Measurements from ENCODE around the gene TBC1D22B.

TBC1D22B gene

GRCh38 chr6:37257634-37258404 is at the start of gene TBC1D22B, which contains the start of gene TMEM217:
TSS of gene TBC1D22B (plus strand) at chr6:37257772. CDS start at chr6:37257918, 146 bp downstream.
TSS of gene TMEM217 (minus strand) at chr6:37258144. CDS start at chr6:37219030, 39,114 bp downstream.
- TF ChIP-seq, protein P1, sequence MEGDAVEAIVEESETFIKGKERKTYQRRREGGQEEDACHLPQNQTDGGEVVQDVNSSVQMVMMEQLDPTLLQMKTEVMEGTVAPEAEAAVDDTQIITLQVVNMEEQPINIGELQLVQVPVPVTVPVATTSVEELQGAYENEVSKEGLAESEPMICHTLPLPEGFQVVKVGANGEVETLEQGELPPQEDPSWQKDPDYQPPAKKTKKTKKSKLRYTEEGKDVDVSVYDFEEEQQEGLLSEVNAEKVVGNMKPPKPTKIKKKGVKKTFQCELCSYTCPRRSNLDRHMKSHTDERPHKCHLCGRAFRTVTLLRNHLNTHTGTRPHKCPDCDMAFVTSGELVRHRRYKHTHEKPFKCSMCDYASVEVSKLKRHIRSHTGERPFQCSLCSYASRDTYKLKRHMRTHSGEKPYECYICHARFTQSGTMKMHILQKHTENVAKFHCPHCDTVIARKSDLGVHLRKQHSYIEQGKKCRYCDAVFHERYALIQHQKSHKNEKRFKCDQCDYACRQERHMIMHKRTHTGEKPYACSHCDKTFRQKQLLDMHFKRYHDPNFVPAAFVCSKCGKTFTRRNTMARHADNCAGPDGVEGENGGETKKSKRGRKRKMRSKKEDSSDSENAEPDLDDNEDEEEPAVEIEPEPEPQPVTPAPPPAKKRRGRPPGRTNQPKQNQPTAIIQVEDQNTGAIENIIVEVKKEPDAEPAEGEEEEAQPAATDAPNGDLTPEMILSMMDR (IDR thresholded peaks at IDR 0.05; ENCODE audit: control insufficient read depth, extremely low read depth, insufficient read depth): no peak
- peak; percentile 87 for DNase-seq (ENCODE audit: low read depth)
- peak within 1 kb of the TSS; percentile 96 for H3K4me3 ChIP-seq (ENCODE audit: low read depth, low read length)

DNA sequence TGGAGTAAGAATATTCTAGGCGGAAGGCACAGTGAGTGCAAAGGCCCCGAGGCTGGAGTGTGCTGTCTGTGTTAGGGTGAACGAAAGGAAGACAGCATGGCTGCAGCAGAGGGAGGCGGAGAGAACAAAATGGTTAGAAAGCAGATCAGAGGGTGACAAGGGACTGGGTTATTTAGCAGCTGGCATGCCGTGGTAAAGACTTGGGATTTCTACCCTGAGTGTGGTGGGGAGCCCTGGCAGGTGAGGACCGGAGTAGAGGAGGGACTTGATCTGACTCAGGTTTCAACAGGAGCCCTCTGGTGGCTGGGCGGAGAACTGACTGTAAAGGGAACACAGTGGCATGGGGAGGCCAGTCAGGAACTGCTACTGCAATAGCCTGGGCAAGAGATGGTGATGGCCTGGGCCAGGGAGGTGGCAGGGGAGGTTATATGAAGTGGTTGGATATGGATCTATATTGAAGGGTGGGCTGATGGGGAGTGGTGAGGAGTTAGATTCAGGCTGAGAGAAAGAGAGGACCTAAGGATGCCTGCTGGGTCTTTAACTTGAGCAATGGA is 49.6 kb upstream of the TBC1D22B start:
- no peak overlapping the region for H3K4me3 ChIP-seq (ENCODE audit: low read depth, low read length)
- TF ChIP-seq, protein P1 (IDR thresholded peaks at IDR 0.05; ENCODE audit: control insufficient read depth, extremely low read depth, insufficient read depth): peak; percentile 70
- DNase-seq (ENCODE audit: low read depth): peak; percentile 36

DNA sequence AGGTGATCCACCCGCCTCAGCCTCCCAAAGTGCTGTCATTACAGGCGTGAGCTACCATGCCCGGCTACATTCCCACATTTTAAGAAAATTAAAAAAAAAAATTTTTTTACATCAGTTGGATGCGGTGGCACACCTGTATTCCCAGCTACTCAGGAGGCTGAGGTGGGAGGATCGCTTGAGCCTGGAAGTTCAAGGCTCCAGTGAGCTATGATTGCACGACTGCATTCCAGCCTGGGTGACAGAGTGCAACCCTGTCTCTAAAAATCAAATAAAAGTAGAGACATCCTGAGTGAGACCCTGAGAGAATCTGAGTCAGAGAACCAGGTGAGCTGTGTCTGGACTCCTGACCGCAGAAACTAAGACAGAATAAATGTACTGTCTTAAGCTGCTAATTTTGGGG is 48.8 kb upstream of the TBC1D22B start:
- TF ChIP-seq, protein P1 (IDR thresholded peaks at IDR 0.05; ENCODE audit: control insufficient read depth, extremely low read depth, insufficient read depth): no peak
- no peak overlapping the region for H3K4me3 ChIP-seq (ENCODE audit: low read depth, low read length)

GRCh38 chr6:37209461-37210205 is 47.9 kb upstream of the TBC1D22B start:
- TF ChIP-seq, protein P1 (IDR thresholded peaks at IDR 0.05; ENCODE audit: control insufficient read depth, extremely low read depth, insufficient read depth): no peak
- DNase-seq (ENCODE audit: low read depth): no peak
- H3K4me3 ChIP-seq (ENCODE audit: low read depth, low read length): no peak overlapping the region

More for the DNA sequence above, 48.8 kb upstream of the TBC1D22B start:
- no peak for DNase-seq (ENCODE audit: low read depth)

- TF ChIP-seq, protein P1 (IDR thresholded peaks at IDR 0.05; ENCODE audit: control insufficient read depth, extremely low read depth, insufficient read depth): peak; percentile 90
- peak; percentile 69 for DNase-seq (ENCODE audit: low read depth)
- H3K4me3 ChIP-seq (ENCODE audit: low read depth, low read length): no peak overlapping the region
Measured at GRCh38 chr6:37210313-37210968, 47.1 kb upstream of the TBC1D22B start.

DNA sequence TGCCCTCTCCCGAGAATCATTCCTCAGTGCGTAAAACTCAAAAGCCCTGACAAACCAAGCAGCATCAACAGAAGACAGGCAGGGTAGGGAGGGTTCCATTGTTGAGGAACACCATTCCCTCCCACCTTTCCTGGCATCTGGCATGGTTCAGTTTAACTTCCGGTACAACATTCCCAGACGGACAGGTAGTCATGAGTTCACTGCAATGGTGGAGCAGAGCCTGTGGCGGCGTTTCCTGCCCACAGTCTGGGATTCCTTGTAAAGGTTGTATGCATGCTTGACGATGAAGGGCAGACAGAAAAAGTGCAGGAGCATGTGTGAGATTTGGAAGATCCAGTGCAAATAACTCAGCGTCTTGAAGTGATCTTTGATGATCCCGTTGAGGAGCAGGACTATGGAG is 45.3 kb upstream of the TBC1D22B start:
- no peak for DNase-seq (ENCODE audit: low read depth)
- H3K4me3 ChIP-seq (ENCODE audit: low read depth, low read length): no peak overlapping the region
- TF ChIP-seq, protein P1 (IDR thresholded peaks at IDR 0.05; ENCODE audit: control insufficient read depth, extremely low read depth, insufficient read depth): no peak

Data from LNCaP clone FGC (cell line).